ENCODE results near the gene ASCL4. TPM values are rescaled to one million over a fixed set of nuclear protein-coding genes. Genes with fewer than 3 reads are reported as not detected.

Gene ASCL4
- total RNA-seq (2022; extraction: Qiagen RNA extraction) = not detected in 5 replicates

GRCh38 chr12:107774349-107775029, at the start of gene ASCL4:
Gene ASCL4, plus strand, starts transcription at chr12:107774704. Its CDS starts 515 bp downstream, at chr12:107775219.

GRCh38 chr12:107760809-107761501, 13.5 kb upstream of the ASCL4 start, which contains the start of gene PRDM4:
Gene PRDM4, minus strand, starts transcription at chr12:107761137. Its CDS starts 622 bp downstream, at chr12:107760515.

Other genes starting within 250 kb of the ASCL4 start
- gene PWP1, start 88.9 kb upstream of the ASCL4 start, total RNA-seq (2022; extraction: Qiagen RNA extraction) = 87.9 to 95.4 TPM (median 92.2 TPM) in 5 replicates
- 19.4 to 22.0 TPM (median 20.4 TPM) in 5 replicates for gene PRDM4, start 13.6 kb upstream of the ASCL4 start, total RNA-seq (2022; extraction: Qiagen RNA extraction)